HG03575 (cell line): ENCODE results near the gene CHST14.
"Not testable (repeated sequence)": the region's sequence is repeated elsewhere in the genome, so short reads cannot be mapped to it uniquely, and the experiment has no call there.

ENCODE experiments used
- ATAC-seq: cut with Tn5 transposase; IDR thresholded peaks from one replicate; pipeline ENCODE4 v1.9.1; 2021; ENCODE audit not compliant: unreplicated experiment, insufficient number of reproducible peaks, low FRiP score; ENCODE audit errors: extremely low read depth

The CHST14 gene

GRCh38 chr15:40439960-40440742 is 30.6 kb upstream of the CHST14 start:
- no peak for ATAC-seq

GRCh38 chr15:40440743-40441564 is 29.8 kb upstream of the CHST14 start, which contains the start of gene BAHD1:
BAHD1 (plus strand) TSS chr15:40440953; CDS start chr15:40458465, 17,512 bp downstream.
- ATAC-seq = no peak

- no peak for ATAC-seq
Observed at GRCh38 chr15:40441565-40442531, 28.9 kb upstream of the CHST14 start.

GRCh38 chr15:40443255-40443654 is 27.5 kb upstream of the CHST14 start:
- no peak for ATAC-seq

- ATAC-seq = no peak
Observed at GRCh38 chr15:40443846-40444245, 26.9 kb upstream of the CHST14 start.

GRCh38 chr15:40444736-40445135 is 26.0 kb upstream of the CHST14 start:
- no peak for ATAC-seq

GRCh38 chr15:40445421-40445922 is 25.3 kb upstream of the CHST14 start:
- ATAC-seq = no peak

GRCh38 chr15:40446144-40446543 is 24.6 kb upstream of the CHST14 start:
- ATAC-seq = no peak

GRCh38 chr15:40448354-40448753 is 22.4 kb upstream of the CHST14 start:
- no peak for ATAC-seq

GRCh38 chr15:40449275-40449674 is 21.5 kb upstream of the CHST14 start:
- no peak for ATAC-seq

- no peak for ATAC-seq
Observed at GRCh38 chr15:40450047-40450446, 20.7 kb upstream of the CHST14 start.

GRCh38 chr15:40451527-40452158 is 19.1 kb upstream of the CHST14 start:
- ATAC-seq = no peak

GRCh38 chr15:40452296-40453090 is 18.3 kb upstream of the CHST14 start:
- no peak for ATAC-seq

- not testable (repeated sequence) for ATAC-seq
Observed at GRCh38 chr15:40453941-40454340, 16.8 kb upstream of the CHST14 start.

- ATAC-seq = no peak
Observed at GRCh38 chr15:40454904-40455391, 15.8 kb upstream of the CHST14 start.

GRCh38 chr15:40456299-40456712 is 14.5 kb upstream of the CHST14 start:
- no peak for ATAC-seq

GRCh38 chr15:40456738-40457137 is 14.0 kb upstream of the CHST14 start:
- ATAC-seq = no peak
